OCI-LY1 (cell line): ENCODE results near the gene TLL2.

ENCODE experiments used
- H2AFZ ChIP-seq: fragments of 200-600 bp; sonication (generic), shearing (Covaris generic); 2 replicates; pipeline ENCODE4 v1.6.0; 2014; ENCODE audit warnings: antibody characterized with exemption, mild to moderate bottlenecking, low read length
- H3F3A ChIP-seq: fragments of 200-600 bp; sonication (generic), shearing (Covaris generic); 2 replicates; pipeline ENCODE4 v1.6.0; 2014; ENCODE audit warnings: mild to moderate bottlenecking, antibody characterized with exemption, low read length, moderate library complexity; ENCODE audit not compliant: insufficient read depth
- H3K27ac ChIP-seq: fragments of 200-600 bp; sonication (generic); 2 replicates; pipeline ENCODE4 v1.5.1; 2014; ENCODE audit warnings: low read length, mixed run types, mild to moderate bottlenecking, low read depth; ENCODE audit not compliant: poor library complexity, severe bottlenecking
- H3K27me3 ChIP-seq: fragments of 200-600 bp; sonication (generic); 2 replicates; pipeline ENCODE4 v1.6.0; 2014; ENCODE audit warnings: antibody characterized with exemption, mild to moderate bottlenecking, low read length, moderate library complexity; ENCODE audit not compliant: insufficient read depth
- H3K36me3 ChIP-seq: fragments of 200-600 bp; sonication (generic); 2 replicates; pipeline ENCODE4 v1.6.1; 2014; ENCODE audit warnings: mild to moderate bottlenecking, antibody characterized with exemption, low read length, moderate library complexity, mixed read lengths; ENCODE audit not compliant: insufficient read depth
- H3K4me1 ChIP-seq: fragments of 200-600 bp; sonication (generic); 2 replicates; pipeline ENCODE4 v1.5.1; 2014; ENCODE audit warnings: mild to moderate bottlenecking, low read length, moderate library complexity; ENCODE audit not compliant: insufficient read depth, severe bottlenecking
- H3K4me2 ChIP-seq: fragments of 200-600 bp; sonication (generic), shearing (Covaris generic); 2 replicates; pipeline ENCODE4 v1.6.1; 2014; ENCODE audit warnings: low read length
- H3K4me3 ChIP-seq: fragments of 200-600 bp; sonication (generic); 2 replicates; pipeline ENCODE4 v1.5.1; 2014; ENCODE audit warnings: low read length, low read depth, mild to moderate bottlenecking, mixed read lengths; ENCODE audit not compliant: poor library complexity, severe bottlenecking
- H3K79me2 ChIP-seq: fragments of 200-600 bp; shearing (Covaris generic); 2 replicates; pipeline ENCODE4 v1.6.1; 2016; ENCODE audit warnings: mixed run types, low read length, mixed read lengths; ENCODE audit not compliant: insufficient read depth
- H3K9ac ChIP-seq: fragments of 200-600 bp; sonication (generic), shearing (Covaris generic); 2 replicates; pipeline ENCODE4 v1.6.1; 2014; ENCODE audit warnings: mild to moderate bottlenecking, low read length, mixed read lengths
- H3K9me2 ChIP-seq: fragments of 200-600 bp; sonication (generic), shearing (Covaris generic); 2 replicates; pipeline ENCODE4 v1.6.1; 2014; ENCODE audit warnings: low read depth, mild to moderate bottlenecking, low read length, mixed read lengths
- H3K9me3 ChIP-seq: fragments of 200-600 bp; shearing (Covaris generic); 2 replicates; pipeline ENCODE4 v1.6.1; 2014; ENCODE audit warnings: low read length, mixed read lengths
- H4K20me1 ChIP-seq: fragments of 200-600 bp; sonication (generic), shearing (Covaris generic); 2 replicates; pipeline ENCODE4 v1.6.0; 2016; ENCODE audit warnings: mild to moderate bottlenecking, low read length; ENCODE audit not compliant: insufficient read depth
- CTCF ChIP-seq: fragments of 200-600 bp; sonication (generic), shearing (Covaris generic); IDR thresholded peaks from 2 replicates; pipeline ENCODE4 v1.5.1; 2017; ENCODE audit warnings: mild to moderate bottlenecking, antibody characterized with exemption, low read length, moderate library complexity, mixed read lengths
- EZH2 ChIP-seq: fragments of 200-600 bp; sonication (generic), shearing (Covaris generic); IDR thresholded peaks from 2 replicates; pipeline ENCODE4 v1.8.0; 2017; ENCODE audit warnings: borderline replicate concordance, mixed run types, mild to moderate bottlenecking, antibody characterized with exemption, low read length, moderate library complexity, mixed read lengths

Gene TLL2

GRCh38 chr10:96536129-96536528 lies 22.4 kb upstream of the TLL2 start:
- Histone ChIP-seq H3K36me3 (peaks cover 34% of the 10 kb centered on the region), H3F3A (no peaks in the 10 kb centered on the region), H3K9ac (no peak overlapping the region), H3K27ac (no peak overlapping the region), H3K9me3 (no peaks in the 10 kb centered on the region), H3K4me1 (no peaks in the 10 kb centered on the region), H2AFZ (no peak overlapping the region), H4K20me1 (no peaks in the 10 kb centered on the region), H3K79me2 (no peaks in the 10 kb centered on the region), H3K4me2 (no peak overlapping the region), H3K9me2 (no peaks in the 10 kb centered on the region), H3K4me3 (no peak overlapping the region), H3K27me3 (no peaks in the 10 kb centered on the region)
- no peak for TF ChIP-seq CTCF
- TF ChIP-seq EZH2: no peak

GRCh38 chr10:96532523-96532922 lies 18.8 kb upstream of the TLL2 start:
- Histone ChIP-seq H3K9me2 (no peaks in the 10 kb centered on the region), H3F3A (no peaks in the 10 kb centered on the region), H3K4me1 (no peaks in the 10 kb centered on the region), H3K4me2 (no peak overlapping the region), H3K79me2 (no peaks in the 10 kb centered on the region), H3K36me3 (peaks cover 31% of the 10 kb centered on the region), H4K20me1 (no peaks in the 10 kb centered on the region), H3K27ac (no peak overlapping the region), H3K4me3 (no peak overlapping the region), H3K9ac (no peak overlapping the region), H3K9me3 (no peaks in the 10 kb centered on the region), H3K27me3 (no peaks in the 10 kb centered on the region), H2AFZ (no peak overlapping the region)
- TF ChIP-seq EZH2 (no peak), CTCF (no peak)

- Histone ChIP-seq H4K20me1 (no peaks in the 10 kb centered on the region), H3K36me3 (peaks cover 44% of the 10 kb centered on the region), H3K9ac (no peak overlapping the region), H3K4me3 (no peak overlapping the region), H3K9me2 (no peaks in the 10 kb centered on the region), H3K4me2 (no peak overlapping the region), H3K27me3 (no peaks in the 10 kb centered on the region), H3F3A (no peaks in the 10 kb centered on the region), H3K27ac (no peak overlapping the region), H2AFZ (no peak overlapping the region), H3K9me3 (no peaks in the 10 kb centered on the region), H3K4me1 (no peaks in the 10 kb centered on the region), H3K79me2 (no peaks in the 10 kb centered on the region)
- TF ChIP-seq EZH2 (no peak), CTCF (no peak)
Observed at GRCh38 chr10:96529634-96530279, 16.0 kb upstream of the TLL2 start.
